HepG2 (cell line): Measurements from ENCODE around the gene KCNK17. TPM values are rescaled to one million over a fixed set of nuclear protein-coding genes. Genes with fewer than 3 reads are reported as not detected.

ENCODE experiments used
- ATAC-seq: fragments of 200-7000 bp; cut with Tn5 transposase; 3 replicates; pipeline ENCODE4 v1.9.1; 2020; ENCODE audit warnings: mild to moderate bottlenecking, moderate library complexity
- BruUV-seq: library from RNA; stranded (reverse); fragments of 400-500 nt; replicated peaks from 2 replicates; lab custom pipeline; 2021; lab: Mats Ljungman, UMichigan
- CTCF ChIA-PET: fragments of 300-600 bp; formaldehyde crosslinking; extraction: SDS; loops from one replicate; lab custom pipeline; 2021; ENCODE audit warnings: low total read pairs, inconsistent platforms, low intra/inter-chr PET ratio; lab: Yijun Ruan, JAX
- POLR2A ChIA-PET: fragments of 350-600 bp; sonication (Branson Sonifier 250); formaldehyde crosslinking; loops from one replicate; lab custom pipeline; 2020; ENCODE audit warnings: antibody characterized with exemption, inconsistent platforms; lab: Yijun Ruan, JAX
- DNase-seq: peaks from one replicate; pipeline ENCODE4 v3.0.0-alpha.2; 2015; ENCODE audit warnings: low spot score
- FAIRE-seq: peaks from 3 replicates; lab custom pipeline; 2011; peaks lifted over from hg19 to GRCh38; lab: Jason Lieb, UNC
- H2AFZ ChIP-seq: one replicate; pipeline ENCODE4 v1.6.1; 2011; ENCODE audit warnings: low read length, inconsistent platforms
- H3K27ac ChIP-seq: fragments of 300-600 bp; 3 replicates; pipeline ENCODE4 v1.8.0; 2011; ENCODE audit warnings: mixed run types, mild to moderate bottlenecking, mixed read lengths, low read length, inconsistent platforms; ENCODE audit not compliant: insufficient read depth; ENCODE audit errors: extremely low read length
- H3K27me3 ChIP-seq, 2 experiments: fragments of 200-600 bp in 1 of 2; 2 replicates in 1 of 2; 3 replicates in 1 of 2; pipeline versions ENCODE4 v1.6.0 to v1.8.0; 2011; ENCODE audit warnings: low read length in 2 of 2, mild to moderate bottlenecking in 2 of 2, moderate library complexity in 2 of 2, inconsistent platforms in 1 of 2; ENCODE audit not compliant: insufficient read depth in 2 of 2, control insufficient read depth in 1 of 2
- H3K36me3 ChIP-seq, 2 experiments: fragments of 200-600 bp in 1 of 2; replicated peaks in 1 of 2; 2 replicates in 1 of 2; 3 replicates in 1 of 2; pipeline versions ENCODE4 v1.5.1 to v1.8.0; 2011; ENCODE audit warnings: low read length in 2 of 2, inconsistent platforms in 1 of 2; ENCODE audit not compliant: insufficient read depth in 2 of 2, control insufficient read depth in 1 of 2
- H3K4me1 ChIP-seq: 2 replicates; pipeline ENCODE4 v1.5.1; 2012; ENCODE audit warnings: low read length, inconsistent platforms; ENCODE audit not compliant: insufficient read depth
- H3K4me2 ChIP-seq: 2 replicates; pipeline ENCODE4 v1.6.0; 2011; ENCODE audit warnings: low read depth, low read length, inconsistent platforms
- H3K4me3 ChIP-seq, 3 experiments: fragments of 200-600 bp in 1 of 3; sonication (generic), shearing (Covaris generic) in 1 of 3; replicated peaks in 1 of 3; 2 replicates each; pipeline ENCODE4 v1.5.1; 2011 to 2016; ENCODE audit warnings: low read length in 3 of 3, inconsistent platforms in 2 of 3, low read depth in 2 of 3, mild to moderate bottlenecking in 2 of 3, control low read depth in 1 of 3, mixed read lengths in 1 of 3; ENCODE audit not compliant: insufficient read depth in 1 of 3
- H3K79me2 ChIP-seq: one replicate; pipeline ENCODE4 v1.6.1; 2011; ENCODE audit warnings: low read length, inconsistent platforms; ENCODE audit not compliant: insufficient read depth
- H3K9ac ChIP-seq: 2 replicates; pipeline ENCODE4 v1.6.0; 2011; ENCODE audit warnings: mild to moderate bottlenecking, low read depth, low read length, inconsistent platforms; ENCODE audit not compliant: insufficient read depth
- H3K9me3 ChIP-seq: 2 replicates; pipeline ENCODE4 v1.5.1; 2012; ENCODE audit warnings: mild to moderate bottlenecking, low read length
- H4K20me1 ChIP-seq: 2 replicates; pipeline ENCODE4 v1.6.0; 2011; ENCODE audit warnings: inconsistent platforms, mild to moderate bottlenecking, low read length, moderate library complexity; ENCODE audit not compliant: insufficient read depth
- CCDC6 ChIP-seq: sonication (generic); formaldehyde crosslinking; IDR thresholded peaks from 2 replicates; pipeline ENCODE4 v1.8.1; 2022; ENCODE audit warnings: mild to moderate bottlenecking, missing genetic modification reagents, moderate library complexity
- HNF4A ChIP-seq: sonication (generic); formaldehyde crosslinking; IDR thresholded peaks from 2 replicates; pipeline ENCODE4 v1.4.0; 2020; ENCODE audit warnings: missing genetic modification reagents
- NFYB ChIP-seq: sonication (generic); formaldehyde crosslinking; IDR thresholded peaks from 2 replicates; pipeline ENCODE4 v1.4.0; 2020; ENCODE audit warnings: missing genetic modification reagents
- PAX8 ChIP-seq: sonication (generic); formaldehyde crosslinking; IDR thresholded peaks from 2 replicates; pipeline ENCODE4 v1.8.0; 2022; ENCODE audit warnings: mild to moderate bottlenecking, missing genetic modification reagents, borderline replicate concordance
- RFX1 ChIP-seq: fragments of 450-650 bp; IDR thresholded peaks from 2 replicates; pipeline ENCODE4 v1.6.1; 2017
- THAP11 ChIP-seq: IDR thresholded peaks from 2 replicates; pipeline ENCODE4 v1.6.1; 2016; ENCODE audit warnings: missing biosample characterization, missing genetic modification reagents
- U2AF2 ChIP-seq: fragments of 200-400 bp; formaldehyde crosslinking; IDR thresholded peaks from 2 replicates; pipeline ENCODE4 v1.6.1; 2017; ENCODE audit warnings: low read depth, mild to moderate bottlenecking, low read length
- ZNF136 ChIP-seq: sonication (generic); formaldehyde crosslinking; IDR thresholded peaks from 2 replicates; pipeline ENCODE4 v1.8.1; 2022; ENCODE audit warnings: low read depth, mild to moderate bottlenecking, moderate library complexity, missing genetic modification reagents
- ZNF143 ChIP-seq: sonication (generic); formaldehyde crosslinking; IDR thresholded peaks from 2 replicates; pipeline ENCODE4 v1.4.0; 2020; ENCODE audit warnings: missing genetic modification reagents
- ZNF234 ChIP-seq: sonication (generic); formaldehyde crosslinking; conservative IDR thresholded peaks from 2 replicates; pipeline ENCODE4 v1.5.1; 2020; ENCODE audit warnings: mild to moderate bottlenecking, missing genetic modification reagents
- ZNF263 ChIP-seq: sonication (generic); formaldehyde crosslinking; IDR thresholded peaks from 2 replicates; pipeline ENCODE4 v1.4.0; 2020; ENCODE audit warnings: missing genetic modification reagents
- ZNF484 ChIP-seq: sonication (generic); formaldehyde crosslinking; IDR thresholded peaks from 2 replicates; pipeline ENCODE4 v1.5.1; 2020; ENCODE audit warnings: mild to moderate bottlenecking, low read depth, missing genetic modification reagents, borderline replicate concordance
- ZNF563 ChIP-seq: sonication (generic); formaldehyde crosslinking; IDR thresholded peaks from 2 replicates; pipeline ENCODE4 v1.8.0; 2022; ENCODE audit warnings: mild to moderate bottlenecking, moderate library complexity, missing genetic modification reagents
- WGBS: methylation state at CpG from one replicate; pipeline ENCODE4 v1.1.6; 2017; ENCODE audit warnings: low lambda C conversion rate; 5-methylcytosine and 5-hydroxymethylcytosine counted together
- in situ Hi-C: cut with HindIII; loops from 2 replicates; pipeline ENCODE4 v1.10.0; 2017; ENCODE audit warnings: low pct_unique_long_range_greater_than_20kb; ENCODE audit not compliant: extremely low pct_ligation_motif_present
- intact Hi-C: fragments of 100-400 bp; cut with micrococcal nuclease; formaldehyde crosslinking; loops from one replicate; pipeline ENCODE4 v1.10.0; 2022; ENCODE audit not compliant: unreplicated experiment
- polyA plus RNA-seq, 8 experiments: library from polyadenylated mRNA; depleted of rRNA in 3 of 8; stranded (reverse) in 7 of 8; unstranded in 1 of 8; fragments of >200 nt; fragmentation: Illumina TruSeq in 4 of 8; extraction: Trizol in 4 of 8; gene quantifications; 2 replicates each; pipeline versions ENCODE4 v1.2.1 to v1.2.3, GENCODE V29; 2011 to 2016; ENCODE audit warnings: low read depth in 4 of 8, missing spikeins in 1 of 8, mixed read lengths in 1 of 8; ENCODE audit not compliant: insufficient read depth in 1 of 8
- total RNA-seq, 5 experiments: library from RNA; depleted of rRNA; stranded (reverse); fragments of >200 nt; fragmentation: Illumina TruSeq; extraction: Trizol; gene quantifications; 2 replicates each; pipeline ENCODE4 v1.2.3, GENCODE V29; 2016; ENCODE audit warnings: low read depth in 1 of 5
- TF ChIP-seq, protein P1 (sequence below): sonication (generic); formaldehyde crosslinking; IDR thresholded peaks from 2 replicates; pipeline ENCODE4 v1.4.0; 2020; ENCODE audit warnings: mild to moderate bottlenecking, missing genetic modification reagents
- TF ChIP-seq, protein P2 (sequence below): sonication (generic); formaldehyde crosslinking; IDR thresholded peaks from 2 replicates; pipeline ENCODE4 v1.8.0; 2022; ENCODE audit warnings: mild to moderate bottlenecking, missing genetic modification reagents

The KCNK17 gene
- total and polyA plus RNA-seq, 2 of the 13 experiments (the other 11 are each of a cell fraction or from before 2014, with no cell fraction given), result not detected

GRCh38 chr6:39347206-39347605, 33.0 kb upstream of the KCNK17 start (continued):
- no peak for TF ChIP-seq U2AF2

DNA sequence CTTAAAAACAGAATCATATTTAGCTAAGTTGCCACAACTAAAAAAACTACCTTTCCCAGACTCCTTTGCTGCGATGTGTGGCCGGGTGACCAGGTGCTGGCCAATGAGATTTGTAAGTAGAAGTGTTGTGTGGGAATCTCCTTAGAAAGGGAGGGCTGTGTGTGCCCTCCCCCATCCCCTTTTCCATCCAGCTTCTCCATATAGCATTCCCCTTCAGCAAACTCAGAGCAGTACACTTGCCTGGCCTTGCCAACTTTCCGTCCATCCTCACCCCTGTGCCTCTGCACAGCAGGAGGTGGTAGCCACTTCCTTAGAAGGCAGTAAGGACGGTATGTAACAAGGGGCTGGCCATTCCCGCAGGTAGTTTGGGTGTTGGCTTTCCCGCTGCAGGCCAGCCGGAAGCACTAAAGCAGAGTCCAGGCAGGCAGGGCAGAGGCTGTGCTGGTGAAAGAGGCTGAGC, 30.6 kb upstream of the KCNK17 start:
- no peaks in the 10 kb centered on the region; a peak in 1 of 5 replicates for H3K27me3 ChIP-seq
- intact Hi-C loops, result no loop called here
- H3K4me1 ChIP-seq, result no peaks in the 10 kb centered on the region
- no peak overlapping the region for H2AFZ ChIP-seq
- no peaks in the 10 kb centered on the region for H3K9me3 ChIP-seq
- ChIA-PET POLR2A (no interaction called here), CTCF (no interaction called here)
- H3K27ac ChIP-seq, result no peak overlapping the region
- H3K79me2 ChIP-seq, result no peaks in the 10 kb centered on the region
- in situ Hi-C loops, result no loop called here
- FAIRE-seq (no peak), ATAC-seq (no peak), DNase-seq (no peak)
- no TSS peak for BruUV-seq
- WGBS, result 36% methylated on average over 7 of the region's 7 CpGs
- H4K20me1 ChIP-seq, result no peaks in the 10 kb centered on the region
- TF ChIP-seq ZNF143 (CRISPR knock-in tag) (peak; percentile 45; the same call in 1 of the 2 replicates), PAX8 (no peak), CCDC6 (CRISPR knock-in tag) (no peak), THAP11 (CRISPR knock-in tag) (peak; percentile 49), ZNF234 (CRISPR knock-in tag) (no peak), ZNF563 (CRISPR knock-in tag) (no peak), ZNF263 (CRISPR knock-in tag) (no peak), RFX1 (no peak), ZNF484 (CRISPR knock-in tag) (no peak), NFYB (CRISPR knock-in tag) (peak; percentile 18; the same call in 1 of the 2 replicates), HNF4A (no peak), ZNF136 (CRISPR knock-in tag) (no peak)
- TF ChIP-seq, protein P1, sequence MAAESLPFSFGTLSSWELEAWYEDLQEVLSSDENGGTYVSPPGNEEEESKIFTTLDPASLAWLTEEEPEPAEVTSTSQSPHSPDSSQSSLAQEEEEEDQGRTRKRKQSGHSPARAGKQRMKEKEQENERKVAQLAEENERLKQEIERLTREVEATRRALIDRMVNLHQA (CRISPR knock-in tag), result no peak
- TF ChIP-seq, protein P2, sequence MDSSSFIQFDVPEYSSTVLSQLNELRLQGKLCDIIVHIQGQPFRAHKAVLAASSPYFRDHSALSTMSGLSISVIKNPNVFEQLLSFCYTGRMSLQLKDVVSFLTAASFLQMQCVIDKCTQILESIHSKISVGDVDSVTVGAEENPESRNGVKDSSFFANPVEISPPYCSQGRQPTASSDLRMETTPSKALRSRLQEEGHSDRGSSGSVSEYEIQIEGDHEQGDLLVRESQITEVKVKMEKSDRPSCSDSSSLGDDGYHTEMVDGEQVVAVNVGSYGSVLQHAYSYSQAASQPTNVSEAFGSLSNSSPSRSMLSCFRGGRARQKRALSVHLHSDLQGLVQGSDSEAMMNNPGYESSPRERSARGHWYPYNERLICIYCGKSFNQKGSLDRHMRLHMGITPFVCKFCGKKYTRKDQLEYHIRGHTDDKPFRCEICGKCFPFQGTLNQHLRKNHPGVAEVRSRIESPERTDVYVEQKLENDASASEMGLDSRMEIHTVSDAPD (CRISPR knock-in tag), result no peak
- no peaks in the 10 kb centered on the region for H3K36me3 ChIP-seq
- no peak overlapping the region for H3K4me3 ChIP-seq
- H3K4me2 ChIP-seq, result no peak overlapping the region
- no peak overlapping the region for H3K9ac ChIP-seq
